ENCODE results near the gene KRT24. TPM values are rescaled to one million over a fixed set of nuclear protein-coding genes. Genes with fewer than 3 reads are reported as not detected.

Gene KRT24
- total RNA-seq, 2 experiments from 2014 or later = not detected

DNA sequence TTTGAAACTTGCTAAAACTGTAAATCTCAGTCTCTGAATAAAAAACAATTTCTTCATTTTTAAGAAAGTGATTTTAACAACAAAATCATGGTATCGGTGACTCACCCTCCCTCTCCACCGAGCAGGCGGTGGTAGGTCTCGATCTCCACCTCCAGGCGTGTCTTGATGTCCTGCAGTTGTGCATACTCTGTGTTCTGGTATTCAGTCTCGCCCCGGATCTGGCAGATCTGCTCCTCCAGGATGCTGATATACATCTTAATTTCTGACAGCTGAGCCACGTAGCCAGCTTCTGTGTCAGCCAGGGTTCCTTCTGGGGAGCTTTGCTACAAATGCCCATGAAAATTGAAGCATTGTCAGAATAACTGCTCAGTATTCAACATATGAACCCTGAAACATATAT, 15.4 kb upstream of the KRT24 start:
- intact Hi-C loops (cut with micrococcal nuclease) = no loop called here
- CTCF ChIA-PET = no interaction called here
- Mint-ChIP-seq H3K4me3 (no peak overlapping the region), H3K36me3 (no peaks in the 10 kb centered on the region), H3K9me3 (no peaks in the 10 kb centered on the region), H3K27me3 (peaks cover 15% of the 10 kb centered on the region), H3K4me1 (ENCODE audit: low read depth) (no peaks in the 10 kb centered on the region), H3K27ac (no peak overlapping the region)
- POLR2A ChIA-PET = no interaction called here
- no peak for DNase-seq

DNA sequence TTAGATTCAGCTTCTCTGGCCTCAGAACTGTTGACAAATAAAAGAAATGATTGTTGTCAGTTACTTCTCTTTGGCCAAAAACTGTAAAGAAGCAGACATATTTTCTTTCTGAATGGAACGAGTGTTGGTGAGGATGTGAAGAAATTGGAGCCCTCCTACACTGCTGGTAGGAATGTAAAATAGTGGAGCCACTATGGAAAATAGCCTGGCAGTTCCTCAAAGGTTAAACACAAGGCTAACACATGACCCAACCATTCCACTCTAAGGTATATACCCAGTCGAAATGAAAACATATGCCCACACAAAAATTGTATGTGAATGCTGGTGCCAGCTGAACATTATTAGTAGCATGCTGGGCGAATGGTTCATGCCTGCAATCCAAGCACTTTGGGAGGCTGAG, 14.2 kb upstream of the KRT24 start:
- intact Hi-C loops (cut with micrococcal nuclease) = no loop called here
- Mint-ChIP-seq H3K27ac (no peak overlapping the region), H3K4me3 (no peak overlapping the region), H3K9me3 (no peaks in the 10 kb centered on the region), H3K4me1 (ENCODE audit: low read depth) (no peaks in the 10 kb centered on the region), H3K27me3 (peaks cover 13% of the 10 kb centered on the region), H3K36me3 (no peaks in the 10 kb centered on the region)
- no peak for DNase-seq
- ChIA-PET POLR2A (no interaction called here), CTCF (no interaction called here)

DNA sequence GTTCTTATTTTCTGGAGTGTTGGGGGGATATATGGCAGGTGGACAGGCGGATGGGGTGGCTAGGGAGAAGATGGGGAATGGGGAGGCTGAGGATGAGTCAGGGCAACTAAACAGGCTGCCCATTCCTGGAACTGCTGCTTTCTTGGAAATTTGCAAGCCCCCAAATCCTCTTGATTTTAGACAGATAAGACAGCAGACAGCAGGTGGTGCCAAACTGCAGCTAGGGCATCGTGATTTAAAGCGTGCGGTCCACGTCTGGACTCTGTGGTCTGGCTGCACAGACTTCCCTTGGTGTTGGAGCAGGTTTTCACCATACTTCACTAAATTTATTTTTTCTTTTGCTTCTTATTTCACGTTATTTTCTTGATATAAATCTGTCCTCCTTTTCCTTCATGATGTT, 10.9 kb upstream of the KRT24 start:
- H3K9me3 Mint-ChIP-seq = no peaks in the 10 kb centered on the region
- H3K4me1 Mint-ChIP-seq (ENCODE audit: low read depth) = no peaks in the 10 kb centered on the region
- ChIA-PET CTCF (no interaction called here), POLR2A (no interaction called here)
- no peaks in the 10 kb centered on the region for H3K36me3 Mint-ChIP-seq
- H3K27ac Mint-ChIP-seq = no peak overlapping the region
- peaks cover 13% of the 10 kb centered on the region for H3K27me3 Mint-ChIP-seq
- intact Hi-C loops (cut with micrococcal nuclease) = no loop called here
- no peak for DNase-seq
- no peak overlapping the region for H3K4me3 Mint-ChIP-seq

DNA sequence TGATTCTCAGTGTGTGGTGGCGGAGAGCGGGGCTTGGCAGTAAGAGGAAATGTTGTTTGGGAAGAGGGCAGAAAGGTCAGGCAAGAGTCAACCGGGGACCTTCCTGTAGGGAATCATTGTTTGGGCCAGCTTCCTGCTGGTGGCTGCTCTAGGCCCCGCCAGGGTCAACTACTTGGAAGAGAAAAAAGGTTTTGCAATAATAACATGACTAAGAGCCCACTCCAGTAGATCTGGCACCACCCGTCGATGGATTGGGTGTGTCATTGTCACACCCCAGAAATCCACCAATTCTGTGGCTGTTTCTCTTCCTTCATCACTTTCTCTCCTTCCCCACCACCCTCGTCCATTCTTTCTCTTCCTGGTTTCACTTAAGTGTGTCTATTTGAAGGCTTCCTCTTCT, 4.2 kb upstream of the KRT24 start:
- POLR2A ChIA-PET = no interaction called here
- intact Hi-C loops (cut with micrococcal nuclease) = no loop called here

DNA sequence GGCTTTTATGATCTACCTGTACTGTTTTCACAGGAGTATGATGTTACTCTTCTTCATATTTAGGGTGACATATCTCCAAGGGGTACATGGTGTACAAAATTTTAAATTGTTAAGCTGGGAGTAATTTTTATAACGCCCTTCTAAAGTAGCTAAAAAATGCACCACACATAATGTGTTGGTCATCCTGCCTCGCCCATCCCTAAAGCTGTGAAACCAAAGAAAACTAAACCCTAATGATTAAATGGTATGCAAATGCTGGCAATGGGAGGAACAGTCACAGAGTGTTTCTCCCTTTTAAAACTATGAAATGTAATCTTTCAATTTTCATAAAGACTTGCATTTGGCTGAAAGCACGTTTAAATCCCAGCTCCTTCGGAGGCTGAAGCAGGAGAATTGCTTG, 2.0 kb upstream of the KRT24 start:
- intact Hi-C loops (cut with micrococcal nuclease) = no loop called here
- POLR2A ChIA-PET = no interaction called here
- H3K27me3 Mint-ChIP-seq = peaks cover 16% of the 10 kb centered on the region
- H3K9me3 Mint-ChIP-seq = no peaks in the 10 kb centered on the region
- no peak for DNase-seq
- no peak overlapping the region for H3K4me3 Mint-ChIP-seq
- H3K4me1 Mint-ChIP-seq (ENCODE audit: low read depth) = no peaks in the 10 kb centered on the region
- CTCF ChIA-PET = interaction anchor here (0.6 to 0.8 kb wide), 2 partner anchors 12 to 20 kb away, joined by 3 to 4 read pairs; no protein-coding TSS in a partner anchor
- H3K27ac Mint-ChIP-seq = no peak overlapping the region
- no peaks in the 10 kb centered on the region for H3K36me3 Mint-ChIP-seq

More for the DNA sequence above, 4.2 kb upstream of the KRT24 start:
- Mint-ChIP-seq H3K36me3 (no peaks in the 10 kb centered on the region), H3K9me3 (no peaks in the 10 kb centered on the region), H3K27ac (no peak overlapping the region), H3K4me3 (no peak overlapping the region), H3K27me3 (peaks cover 16% of the 10 kb centered on the region), H3K4me1 (ENCODE audit: low read depth) (no peaks in the 10 kb centered on the region)
- no peak for DNase-seq
- CTCF ChIA-PET = no interaction called here

DNA sequence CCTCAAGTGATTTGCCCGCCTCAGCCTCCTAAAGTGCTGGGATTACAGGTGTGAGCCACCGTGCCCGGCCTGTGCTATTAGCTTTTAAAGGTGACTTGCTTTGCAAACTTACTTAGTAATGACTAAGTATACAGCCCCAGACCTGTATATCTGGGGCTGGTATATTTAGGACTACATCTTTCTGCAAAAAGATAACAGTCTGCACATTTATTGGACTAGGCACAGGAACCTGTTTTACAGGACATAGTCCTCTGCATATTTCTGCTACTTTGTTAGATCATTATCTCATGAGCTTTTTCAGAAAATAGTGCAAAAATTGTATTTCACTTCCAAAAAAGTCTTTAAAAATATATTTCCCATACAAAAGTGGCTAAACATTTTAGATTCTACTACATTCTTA, 1.3 kb downstream of the KRT24 start:
- no peaks in the 10 kb centered on the region for H3K36me3 Mint-ChIP-seq
- H3K4me1 Mint-ChIP-seq (ENCODE audit: low read depth) = no peaks in the 10 kb centered on the region
- POLR2A ChIA-PET = no interaction called here
- peaks cover 18% of the 10 kb centered on the region for H3K27me3 Mint-ChIP-seq
- intact Hi-C loops (cut with micrococcal nuclease) = no loop called here
- no peak for DNase-seq
- H3K27ac Mint-ChIP-seq = no peak overlapping the region
- H3K9me3 Mint-ChIP-seq = no peaks in the 10 kb centered on the region
- CTCF ChIA-PET = no interaction called here
- no peak overlapping the region for H3K4me3 Mint-ChIP-seq

DNA sequence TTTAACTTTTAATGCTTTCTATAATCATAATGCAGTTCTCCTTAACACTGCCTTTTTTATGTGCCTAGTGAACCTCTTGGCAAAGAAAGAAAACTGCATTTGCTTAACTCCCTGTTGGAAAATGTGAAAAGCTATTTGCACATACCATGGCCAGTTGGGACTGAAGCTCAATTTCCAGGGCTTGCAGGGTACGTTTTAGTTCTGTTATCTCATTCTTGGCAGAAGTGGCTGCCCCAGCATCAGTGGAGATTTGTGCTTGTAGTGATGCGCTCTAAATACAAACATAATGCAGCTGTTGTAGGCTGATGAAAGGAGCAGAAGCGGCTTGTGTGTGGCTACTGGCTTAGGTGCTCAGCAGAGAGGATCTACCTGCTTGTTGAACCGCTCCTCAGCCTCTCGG, 3.7 kb downstream of the KRT24 start:
- CTCF ChIA-PET = no interaction called here
- no peaks in the 10 kb centered on the region for H3K36me3 Mint-ChIP-seq

DNA sequence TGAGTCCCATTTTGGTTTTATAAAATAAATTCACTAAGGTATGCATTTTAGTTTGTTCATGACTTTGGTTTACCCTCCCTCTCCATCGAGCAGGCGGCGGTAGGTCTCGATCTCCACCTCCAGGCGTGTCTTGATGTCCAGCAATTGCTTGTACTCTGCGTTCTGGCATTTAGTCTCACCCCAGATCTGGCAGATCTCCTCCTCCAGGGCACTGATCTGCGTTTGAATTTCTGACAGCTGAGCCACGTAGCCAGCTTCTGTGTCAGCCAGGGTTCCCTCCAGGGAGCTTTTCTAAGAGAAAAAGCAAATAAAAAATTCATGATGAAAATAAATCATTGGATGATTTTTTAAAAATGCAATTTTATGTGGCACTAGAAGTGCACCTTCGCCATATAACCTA, 4.2 kb downstream of the KRT24 start:
- ChIA-PET POLR2A (no interaction called here), CTCF (no interaction called here)
- no peak overlapping the region for H3K27ac Mint-ChIP-seq
- no peak overlapping the region for H3K4me3 Mint-ChIP-seq
- no peaks in the 10 kb centered on the region for H3K36me3 Mint-ChIP-seq
- no peaks in the 10 kb centered on the region for H3K4me1 Mint-ChIP-seq (ENCODE audit: low read depth)
- H3K9me3 Mint-ChIP-seq = no peaks in the 10 kb centered on the region
- peaks cover 21% of the 10 kb centered on the region for H3K27me3 Mint-ChIP-seq
- intact Hi-C loops (cut with micrococcal nuclease) = no loop called here
- no peak for DNase-seq

More for the DNA sequence above, 3.7 kb downstream of the KRT24 start:
- H3K4me1 Mint-ChIP-seq (ENCODE audit: low read depth) = no peaks in the 10 kb centered on the region
- H3K9me3 Mint-ChIP-seq = no peaks in the 10 kb centered on the region
- intact Hi-C loops (cut with micrococcal nuclease) = no loop called here
- DNase-seq = no peak
- peaks cover 21% of the 10 kb centered on the region for H3K27me3 Mint-ChIP-seq
- H3K4me3 Mint-ChIP-seq = no peak overlapping the region
- no peak overlapping the region for H3K27ac Mint-ChIP-seq
- POLR2A ChIA-PET = no interaction called here

DNA sequence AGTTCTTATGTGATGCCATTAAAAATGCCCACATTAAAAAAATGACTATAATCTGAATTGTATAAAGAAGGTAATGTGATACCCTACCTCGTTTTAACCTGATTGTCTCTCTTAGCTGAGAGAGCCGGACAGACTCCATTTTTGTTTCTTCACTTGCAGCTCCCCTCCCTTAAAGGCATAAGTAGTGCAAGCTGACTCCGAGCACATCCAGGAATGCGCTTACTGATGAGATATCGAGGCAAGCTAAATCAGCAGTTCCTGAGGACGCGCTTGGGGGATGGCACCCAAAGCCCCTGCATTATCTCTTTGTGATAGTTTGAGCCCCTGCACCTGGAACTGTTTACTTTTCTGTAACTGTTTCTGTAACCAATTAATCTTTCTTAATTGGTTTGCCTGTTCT, 6.3 kb downstream of the KRT24 start:
- intact Hi-C loops (cut with micrococcal nuclease) = no loop called here
- Mint-ChIP-seq H3K27ac (no peak overlapping the region), H3K9me3 (no peaks in the 10 kb centered on the region), H3K27me3 (peaks cover 16% of the 10 kb centered on the region), H3K36me3 (no peaks in the 10 kb centered on the region), H3K4me1 (ENCODE audit: low read depth) (no peaks in the 10 kb centered on the region), H3K4me3 (no peak overlapping the region)
- DNase-seq = no peak
- POLR2A ChIA-PET = no interaction called here
- CTCF ChIA-PET = interaction anchor here (1.0 to 1.8 kb wide), 3 partner anchors 77 to 951 kb away, joined by 3 read pairs; no protein-coding TSS in a partner anchor

DNA sequence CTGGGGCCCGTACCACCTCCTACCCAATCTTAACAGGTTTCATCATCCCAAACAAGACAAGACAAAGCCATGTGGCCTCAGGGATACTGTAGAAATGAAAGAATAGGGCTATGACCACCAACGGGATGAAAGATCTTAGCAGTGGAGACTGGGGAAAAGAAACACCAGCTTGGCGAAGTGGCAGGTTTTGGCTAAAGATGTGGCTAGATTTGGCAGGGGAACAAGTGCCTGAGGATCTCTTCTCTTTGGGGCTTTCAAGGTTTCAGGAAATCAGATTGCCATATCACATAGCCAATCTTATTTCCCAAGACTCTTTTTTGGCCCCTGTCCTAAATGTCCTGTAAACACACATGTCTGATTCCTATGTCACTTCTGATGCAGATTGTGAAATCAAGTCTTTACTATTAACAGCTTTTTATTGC, 6.9 kb downstream of the KRT24 start:
- no peak for DNase-seq
- POLR2A ChIA-PET = no interaction called here
- intact Hi-C loops (cut with micrococcal nuclease) = no loop called here
- no peaks in the 10 kb centered on the region for H3K4me1 Mint-ChIP-seq (ENCODE audit: low read depth)
- no peaks in the 10 kb centered on the region for H3K9me3 Mint-ChIP-seq
- peaks cover 16% of the 10 kb centered on the region for H3K27me3 Mint-ChIP-seq
- no peak overlapping the region for H3K4me3 Mint-ChIP-seq
- CTCF ChIA-PET = interaction anchor here (1.0 to 1.8 kb wide), 2 partner anchors 77 to 107 kb away, joined by 3 read pairs; no protein-coding TSS in a partner anchor
- no peaks in the 10 kb centered on the region for H3K36me3 Mint-ChIP-seq
- H3K27ac Mint-ChIP-seq = no peak overlapping the region

DNA sequence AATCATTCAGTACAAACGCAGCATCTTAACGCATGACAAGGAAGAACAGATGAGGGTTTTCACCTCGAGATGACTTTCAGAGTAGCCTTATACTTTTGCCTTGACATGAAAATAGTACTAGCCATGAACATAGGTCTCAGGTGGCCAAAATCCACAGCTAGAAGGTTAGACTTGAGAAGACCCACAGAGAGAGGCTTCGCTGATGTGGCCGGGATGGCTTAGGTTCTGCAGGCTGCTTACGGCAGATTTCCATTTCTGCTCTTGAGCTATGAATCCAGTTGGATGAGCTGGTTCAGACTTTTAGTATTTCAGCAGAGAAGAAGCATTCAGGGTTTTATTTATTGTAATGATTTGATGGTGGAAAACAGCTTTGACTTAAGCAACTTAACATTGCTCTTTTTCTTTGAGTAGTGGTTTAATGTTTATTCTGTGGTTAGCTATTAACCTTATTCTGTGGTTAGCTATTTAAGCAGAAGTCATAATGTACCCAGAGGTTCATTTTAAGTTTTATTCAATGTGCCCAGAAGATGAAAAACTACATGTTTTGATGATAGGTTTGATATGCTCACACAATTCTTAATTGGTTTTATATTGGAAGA, 7.6 kb downstream of the KRT24 start:
- H3K4me1 Mint-ChIP-seq (ENCODE audit: low read depth) = no peaks in the 10 kb centered on the region
- CTCF ChIA-PET = interaction anchor here (1.8 kb wide), 1 partner anchor 76 kb away, joined by 3 read pairs; no protein-coding TSS in a partner anchor
- peaks cover 16% of the 10 kb centered on the region for H3K27me3 Mint-ChIP-seq
- intact Hi-C loops (cut with micrococcal nuclease) = no loop called here
- DNase-seq = no peak
- H3K36me3 Mint-ChIP-seq = no peaks in the 10 kb centered on the region
- no peak overlapping the region for H3K4me3 Mint-ChIP-seq
- POLR2A ChIA-PET = no interaction called here
- no peaks in the 10 kb centered on the region for H3K9me3 Mint-ChIP-seq
- H3K27ac Mint-ChIP-seq = no peak overlapping the region

DNA sequence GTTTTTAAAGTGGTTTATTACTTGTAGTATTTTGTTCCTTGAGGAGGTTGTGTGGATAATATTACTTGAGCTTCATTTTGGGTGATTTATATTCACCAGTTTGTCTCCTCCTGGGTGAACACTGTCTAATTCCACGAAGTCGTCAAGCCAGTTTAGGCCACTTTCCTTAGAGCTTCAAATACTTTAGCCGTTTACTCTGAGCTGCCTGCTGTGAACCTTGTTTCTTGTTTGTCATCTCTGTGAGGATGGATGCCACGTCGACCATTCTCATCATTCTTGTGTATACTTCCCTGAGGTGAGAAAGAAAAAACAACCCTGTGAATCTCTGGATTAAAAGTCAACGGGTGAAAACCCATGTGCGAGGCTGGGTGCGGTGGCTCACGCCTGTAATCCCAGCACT, 9.0 kb downstream of the KRT24 start:
- Mint-ChIP-seq H3K4me3 (no peak overlapping the region), H3K4me1 (ENCODE audit: low read depth) (no peaks in the 10 kb centered on the region), H3K9me3 (no peaks in the 10 kb centered on the region), H3K36me3 (no peaks in the 10 kb centered on the region), H3K27ac (no peak overlapping the region), H3K27me3 (peaks cover 12% of the 10 kb centered on the region)
- ChIA-PET POLR2A (no interaction called here), CTCF (interaction anchor here (1.1 kb wide), 1 partner anchor 11 kb away, joined by 4 read pairs; no protein-coding TSS in a partner anchor)
- no peak for DNase-seq
- intact Hi-C loops (cut with micrococcal nuclease) = no loop called here

DNA sequence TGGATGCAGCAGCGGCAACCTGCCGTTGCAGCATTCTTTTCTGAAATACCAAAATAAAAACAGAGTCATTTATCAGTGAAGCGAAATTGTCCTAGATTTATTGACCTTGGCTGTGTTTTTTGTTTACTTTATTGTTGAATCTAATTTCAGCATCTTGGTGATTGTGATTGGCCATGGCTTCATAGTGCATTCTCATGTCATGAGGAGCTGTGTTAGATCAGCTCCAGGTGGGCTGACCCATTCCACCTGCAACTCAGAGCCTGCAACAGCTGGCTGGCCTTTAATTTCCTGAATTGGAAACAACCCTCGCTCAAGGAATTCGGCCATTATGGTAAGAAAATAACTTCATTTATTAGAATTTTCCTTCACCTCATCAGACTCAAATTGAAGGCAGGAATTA, 16.4 kb downstream of the KRT24 start:
- no peaks in the 10 kb centered on the region for H3K36me3 Mint-ChIP-seq
- CTCF ChIA-PET = no interaction called here

More for the DNA sequence above, 16.4 kb downstream of the KRT24 start:
- H3K9me3 Mint-ChIP-seq = no peaks in the 10 kb centered on the region
- H3K4me1 Mint-ChIP-seq (ENCODE audit: low read depth) = no peaks in the 10 kb centered on the region
- intact Hi-C loops (cut with micrococcal nuclease) = no loop called here
- no peak overlapping the region for H3K4me3 Mint-ChIP-seq
- H3K27ac Mint-ChIP-seq = no peak overlapping the region
- POLR2A ChIA-PET = no interaction called here
- DNase-seq = no peak
- H3K27me3 Mint-ChIP-seq = peaks cover 3% of the 10 kb centered on the region

Data from activated CD4-positive, alpha-beta memory T cell treated with anti-CD3 and anti-CD28 coated beads for 36 hours (primary cell).